CD14-positive monocyte (primary cell): ENCODE data around the gene TCN2. TPM values are rescaled to one million over a fixed set of nuclear protein-coding genes. Genes with fewer than 3 reads are reported as not detected.
"Not testable (repeated sequence)": the region's sequence is repeated elsewhere in the genome, so short reads cannot be mapped to it uniquely, and the experiment has no call there.

Source experiments
- DNase-seq, 3 donors: peaks; one replicate each; pipeline ENCODE4 v3.0.0-alpha.2; 2011 to 2022
- H2AFZ ChIP-seq: 2 replicates; pipeline ENCODE4 v1.6.0; 2012; ENCODE audit warnings: mild to moderate bottlenecking, low read depth, low read length, inconsistent platforms; ENCODE audit not compliant: insufficient read depth, poor library complexity, severe bottlenecking
- H3K27ac ChIP-seq, 2 donors: 1 replicate in 1 of 2; 2 replicates in 1 of 2; pipeline ENCODE4 v1.5.1; 2012 to 2013; ENCODE audit warnings: low read length in 2 of 2, control low read depth in 1 of 2, inconsistent platforms in 1 of 2, low read depth in 1 of 2, mild to moderate bottlenecking in 1 of 2
- H3K27me3 ChIP-seq, 2 donors: one replicate each; pipeline versions ENCODE4 v1.6.0 to v1.6.1; 2011 to 2013; ENCODE audit warnings: low read length in 2 of 2; ENCODE audit not compliant: control insufficient read depth in 2 of 2, insufficient read depth in 2 of 2
- H3K36me3 ChIP-seq, 2 donors: replicated peaks in 1 of 2; 1 replicate in 1 of 2; 2 replicates in 1 of 2; pipeline versions ENCODE4 v1.5.1 to v1.6.1; 2012 to 2013; ENCODE audit warnings: low read length in 2 of 2, control low read depth in 1 of 2, inconsistent platforms in 1 of 2, mild to moderate bottlenecking in 1 of 2; ENCODE audit not compliant: insufficient read depth in 2 of 2, control insufficient read depth in 1 of 2
- H3K4me1 ChIP-seq, 2 donors: 1 replicate in 1 of 2; 2 replicates in 1 of 2; pipeline versions ENCODE4 v1.5.1 to v1.6.1; 2012 to 2013; ENCODE audit warnings: low read length in 2 of 2, control low read depth in 1 of 2, inconsistent platforms in 1 of 2, mild to moderate bottlenecking in 1 of 2, moderate library complexity in 1 of 2; ENCODE audit not compliant: insufficient read depth in 2 of 2, control insufficient read depth in 1 of 2
- H3K4me2 ChIP-seq: replicated peaks from 2 replicates; pipeline ENCODE3; 2012; ENCODE audit warnings: low read length, moderate library complexity, mild to moderate bottlenecking; ENCODE audit not compliant: poor library complexity, severe bottlenecking; ENCODE audit errors: extremely low read depth
- H3K4me3 ChIP-seq, 3 experiments: fragments of 200-600 bp in 1 of 3; sonication (generic) in 1 of 3; replicated peaks in 1 of 3; 1 replicate in 2 of 3; 2 replicates in 1 of 3; pipeline ENCODE4 v1.5.1; 2011 to 2013; ENCODE audit warnings: low read length in 3 of 3, mild to moderate bottlenecking in 3 of 3, control low read depth in 2 of 3, low read depth in 2 of 3, inconsistent platforms in 1 of 3, moderate library complexity in 1 of 3
- H3K79me2 ChIP-seq: 2 replicates; pipeline ENCODE4 v1.6.0; 2012; ENCODE audit warnings: mild to moderate bottlenecking, control low read depth, inconsistent platforms, low read length, moderate library complexity; ENCODE audit not compliant: insufficient read depth
- H3K9ac ChIP-seq: 2 replicates; pipeline ENCODE4 v1.6.0; 2017; ENCODE audit warnings: low read length, mild to moderate bottlenecking; ENCODE audit not compliant: insufficient read depth, poor library complexity, severe bottlenecking
- H3K9me3 ChIP-seq, 2 donors: replicated peaks in 1 of 2; 1 replicate in 1 of 2; 2 replicates in 1 of 2; pipeline versions ENCODE4 v1.5.1 to v1.6.1; 2012 to 2013; ENCODE audit warnings: low read length in 2 of 2, control low read depth in 1 of 2; ENCODE audit not compliant: control insufficient read depth in 1 of 2, insufficient read depth in 1 of 2
- H4K20me1 ChIP-seq: 2 replicates; pipeline ENCODE4 v1.6.0; 2012; ENCODE audit warnings: mild to moderate bottlenecking, low read length, control low read depth, moderate library complexity; ENCODE audit not compliant: insufficient read depth
- H3K27ac Mint-ChIP-seq, 7 donors: one replicate each; pipeline ENCODE4 v1.8.0; 2020; ENCODE audit warnings: mild to moderate bottlenecking in 7 of 7, mixed read lengths in 7 of 7, moderate library complexity in 6 of 7, inconsistent platforms in 2 of 7
- H3K27me3 Mint-ChIP-seq, 3 donors: one replicate each; pipeline ENCODE4 v1.8.0; 2021 to 2022; ENCODE audit warnings: low read depth in 3 of 3, mild to moderate bottlenecking in 3 of 3, mixed read lengths in 3 of 3, moderate library complexity in 3 of 3, inconsistent platforms in 1 of 3
- H3K36me3 Mint-ChIP-seq, 2 donors: one replicate each; pipeline ENCODE4 v1.8.0; 2020; ENCODE audit warnings: mixed read lengths in 2 of 2, inconsistent platforms in 1 of 2, mild to moderate bottlenecking in 1 of 2
- H3K4me1 Mint-ChIP-seq: one replicate; pipeline ENCODE4 v1.8.0; 2020; ENCODE audit warnings: mild to moderate bottlenecking, mixed read lengths
- H3K4me3 Mint-ChIP-seq, 2 donors: one replicate each; pipeline ENCODE4 v1.8.0; 2020; ENCODE audit warnings: mild to moderate bottlenecking in 2 of 2, mixed read lengths in 2 of 2, moderate library complexity in 1 of 2
- H3K9me3 Mint-ChIP-seq, 7 donors: one replicate each; pipeline ENCODE4 v1.8.0; 2020 to 2022; ENCODE audit warnings: mixed read lengths in 7 of 7, mild to moderate bottlenecking in 6 of 7, moderate library complexity in 6 of 7, inconsistent platforms in 2 of 7
- WGBS: methylation state at CpG from one replicate; pipeline ENCODE4 v1.1.5; 2013; ENCODE audit warnings: missing lambda C conversion rate; ENCODE audit not compliant: insufficient coverage; 5-methylcytosine and 5-hydroxymethylcytosine counted together
- intact Hi-C, 2 donors: fragments of 100-400 bp; cut with micrococcal nuclease; formaldehyde crosslinking; loops; one replicate each; pipeline versions ENCODE4 v1.15.0 to v1.15.1; 2023
- polyA plus RNA-seq, 3 donors: library from polyadenylated mRNA; depleted of rRNA in 1 of 3; unstranded in 2 of 3; stranded (reverse) in 1 of 3; fragments of 300-500 nt in 2 of 3; fragments of >200 nt in 1 of 3; fragmentation: Illumina TruSeq in 2 of 3; gene quantifications; 1 replicate in 2 of 3; 2 replicates in 1 of 3; pipeline ENCODE4 v1.2.3, GENCODE V29; 2012 to 2021
- TF ChIP-seq, protein P1 (sequence below): fragments of 200-600 bp; IDR thresholded peaks from one replicate; pipeline ENCODE4 v1.8.0; 2022; ENCODE audit warnings: antibody characterized with exemption, mild to moderate bottlenecking

The TCN2 gene
- polyA plus RNA-seq, 3 donors = 27.1 to 51.7 (median 45.0) TPM

DNA sequence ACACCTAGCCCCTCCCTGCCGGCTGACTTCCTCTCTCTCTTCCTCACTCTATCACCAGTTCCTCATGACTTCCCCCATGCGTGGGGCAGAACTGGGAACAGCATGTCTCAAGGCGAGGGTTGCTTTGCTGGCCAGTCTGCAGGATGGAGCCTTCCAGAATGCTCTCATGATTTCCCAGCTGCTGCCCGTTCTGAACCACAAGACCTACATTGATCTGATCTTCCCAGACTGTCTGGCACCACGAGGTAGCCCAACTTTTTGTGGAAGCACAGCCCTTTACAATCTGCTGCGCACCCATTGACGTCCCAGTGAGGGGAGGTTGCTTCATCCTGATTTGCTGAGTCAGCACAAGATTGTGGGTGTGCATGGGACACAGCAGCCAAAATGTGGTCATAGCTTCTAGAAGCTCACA, 8.6 kb downstream of the TCN2 start:
- no peaks in the 10 kb centered on the region for H3K79me2 ChIP-seq
- Mint-ChIP-seq H3K9me3 (no peaks in the 10 kb centered on the region), H3K27me3 (peaks cover 1 to 6% (median 2%) of the 10 kb centered on the region in 3 donors), H3K36me3 (peaks cover 20 to 23% of the 10 kb centered on the region in 2 donors), H3K4me1 (peaks cover 22% of the 10 kb centered on the region), H3K4me3 (peak overlapping the region in 1 of 2 donors; percentile 69), H3K27ac (peak overlapping the region; percentile 73 to 93 (median 88))
- no peaks in the 10 kb centered on the region for H4K20me1 ChIP-seq
- H3K36me3 ChIP-seq = no peaks in the 10 kb centered on the region
- DNase-seq = peak; percentile 69 to 83 (median 69)
- peaks cover 19 to 31% of the 10 kb centered on the region in 2 donors for H3K4me1 ChIP-seq
- peak overlapping the region in 1 of 3 experiments; percentile 7 for H3K4me3 ChIP-seq
- H3K27ac ChIP-seq = peak overlapping the region; percentile 34 to 79
- H3K4me2 ChIP-seq = peak overlapping the region; percentile 34
- no peak overlapping the region for H2AFZ ChIP-seq
- H3K9me3 ChIP-seq = no peaks in the 10 kb centered on the region
- intact Hi-C loops = no loop called here
- TF ChIP-seq, protein P1, sequence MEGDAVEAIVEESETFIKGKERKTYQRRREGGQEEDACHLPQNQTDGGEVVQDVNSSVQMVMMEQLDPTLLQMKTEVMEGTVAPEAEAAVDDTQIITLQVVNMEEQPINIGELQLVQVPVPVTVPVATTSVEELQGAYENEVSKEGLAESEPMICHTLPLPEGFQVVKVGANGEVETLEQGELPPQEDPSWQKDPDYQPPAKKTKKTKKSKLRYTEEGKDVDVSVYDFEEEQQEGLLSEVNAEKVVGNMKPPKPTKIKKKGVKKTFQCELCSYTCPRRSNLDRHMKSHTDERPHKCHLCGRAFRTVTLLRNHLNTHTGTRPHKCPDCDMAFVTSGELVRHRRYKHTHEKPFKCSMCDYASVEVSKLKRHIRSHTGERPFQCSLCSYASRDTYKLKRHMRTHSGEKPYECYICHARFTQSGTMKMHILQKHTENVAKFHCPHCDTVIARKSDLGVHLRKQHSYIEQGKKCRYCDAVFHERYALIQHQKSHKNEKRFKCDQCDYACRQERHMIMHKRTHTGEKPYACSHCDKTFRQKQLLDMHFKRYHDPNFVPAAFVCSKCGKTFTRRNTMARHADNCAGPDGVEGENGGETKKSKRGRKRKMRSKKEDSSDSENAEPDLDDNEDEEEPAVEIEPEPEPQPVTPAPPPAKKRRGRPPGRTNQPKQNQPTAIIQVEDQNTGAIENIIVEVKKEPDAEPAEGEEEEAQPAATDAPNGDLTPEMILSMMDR = no peak
- H3K9ac ChIP-seq = no peak overlapping the region
- WGBS = 23% methylated on average over 4 of the region's 7 CpGs
- no peaks in the 10 kb centered on the region for H3K27me3 ChIP-seq

DNA sequence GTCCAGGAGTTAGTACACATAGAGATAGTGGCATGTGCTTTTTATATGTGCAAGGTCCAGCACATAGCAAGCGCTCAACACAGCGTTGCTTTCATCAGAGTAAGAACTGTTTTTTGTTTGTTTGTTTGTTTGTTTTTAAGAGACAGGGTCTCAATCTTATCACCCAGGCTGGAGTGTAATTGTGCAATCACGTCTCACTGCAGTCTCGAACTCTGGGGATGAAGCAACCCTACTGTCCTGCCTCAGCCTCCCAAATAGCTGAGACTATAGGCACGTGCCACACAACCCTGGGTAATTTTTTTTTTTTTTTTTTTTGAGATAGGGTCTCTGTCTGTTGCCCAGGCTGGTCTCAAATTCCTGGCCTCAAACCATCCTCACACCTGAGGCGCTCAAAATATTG, 10.8 kb downstream of the TCN2 start:
- H3K27ac ChIP-seq = no peak overlapping the region
- TF ChIP-seq, protein P1 = no peak
- H2AFZ ChIP-seq = no peak overlapping the region
- H3K4me1 ChIP-seq = peaks cover 11 to 21% of the 10 kb centered on the region in 2 donors
- no peak overlapping the region for H3K4me3 ChIP-seq
- H3K36me3 ChIP-seq = no peaks in the 10 kb centered on the region
- no peak for DNase-seq
- intact Hi-C loops = no loop called here
- peaks cover 12 to 26% of the 10 kb centered on the region in 2 donors for H3K36me3 Mint-ChIP-seq
- no peaks in the 10 kb centered on the region for H3K27me3 ChIP-seq
- H3K9ac ChIP-seq = no peak overlapping the region
- H3K4me3 Mint-ChIP-seq = no peak overlapping the region
- H3K27ac Mint-ChIP-seq = no peak overlapping the region
- peaks cover 1 to 6% (median 2%) of the 10 kb centered on the region in 3 donors for H3K27me3 Mint-ChIP-seq
- no peak overlapping the region for H3K4me2 ChIP-seq
- peaks cover 13% of the 10 kb centered on the region for H3K4me1 Mint-ChIP-seq
- H3K9me3 Mint-ChIP-seq = peaks cover 0 to 2% (median 0%) of the 10 kb centered on the region in 7 donors
- 100% methylated on average over 1 of the region's 6 CpGs for WGBS
- no peaks in the 10 kb centered on the region for H3K79me2 ChIP-seq
- H4K20me1 ChIP-seq = no peaks in the 10 kb centered on the region
- no peaks in the 10 kb centered on the region for H3K9me3 ChIP-seq

DNA sequence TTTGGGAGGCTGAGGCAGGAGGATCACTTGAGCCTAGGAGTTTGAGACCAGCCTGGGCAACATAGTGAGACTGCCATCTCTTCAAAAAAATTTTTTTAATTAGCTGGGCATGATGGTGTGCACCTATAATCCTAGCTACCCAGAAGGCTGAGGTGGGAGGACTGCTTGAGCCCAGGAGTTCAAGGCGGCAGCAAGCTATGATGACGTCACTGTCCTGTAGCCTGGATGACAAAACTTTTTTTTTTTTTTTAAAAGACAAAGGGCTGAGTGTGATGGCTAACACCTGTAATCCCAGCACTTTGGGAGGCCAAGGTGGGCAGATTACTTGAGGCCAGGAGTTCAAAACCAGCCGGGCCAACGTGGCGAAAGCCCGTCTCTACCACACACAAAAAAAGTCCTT, 12.9 kb downstream of the TCN2 start:
- H3K27ac ChIP-seq, H3K9ac ChIP-seq, H3K9me3 ChIP-seq, H4K20me1 ChIP-seq, H3K27me3 Mint-ChIP-seq, H3K36me3 ChIP-seq, H3K4me3 ChIP-seq, H3K27me3 ChIP-seq, H3K9me3 Mint-ChIP-seq, H3K79me2 ChIP-seq, DNase-seq, H2AFZ ChIP-seq, H3K4me2 ChIP-seq, H3K27ac Mint-ChIP-seq, H3K4me3 Mint-ChIP-seq, intact Hi-C loops: not testable (repeated sequence)
- Mint-ChIP-seq H3K4me1 (peaks cover 11% of the 10 kb centered on the region), H3K36me3 (peaks cover 6 to 22% of the 10 kb centered on the region in 2 donors)
- H3K4me1 ChIP-seq = peaks cover 11 to 18% of the 10 kb centered on the region in 2 donors
- no CpG with 5 or more reads among the region's 6 CpGs for WGBS
